GM12872 (cell line): ENCODE results near the gene VTA1.

Experiments used
- CTCF ChIP-seq: IDR thresholded peaks from 3 replicates; pipeline ENCODE4 v1.5.1; 2011; ENCODE audit warnings: low read depth, mild to moderate bottlenecking, low read length, moderate library complexity; ENCODE audit not compliant: insufficient read depth

Gene VTA1

GRCh38 chr6:142218446-142218845 lies 71.4 kb downstream of the VTA1 start:
- no peak for TF ChIP-seq CTCF

GRCh38 chr6:142222022-142222421 lies 75.0 kb downstream of the VTA1 start:
- TF ChIP-seq CTCF, result no peak

- no peak for TF ChIP-seq CTCF
Measured at GRCh38 chr6:142223938-142224337, 76.9 kb downstream of the VTA1 start.

GRCh38 chr6:142225115-142225514 lies 78.1 kb downstream of the VTA1 start:
- TF ChIP-seq CTCF, result no peak

GRCh38 chr6:142225552-142225951 lies 78.5 kb downstream of the VTA1 start:
- TF ChIP-seq CTCF, result no peak

- no peak for TF ChIP-seq CTCF
Measured at GRCh38 chr6:142226731-142227130, 79.7 kb downstream of the VTA1 start.

- TF ChIP-seq CTCF, result 0 out of 3 replicates have a peak, but pooled peaks have one; percentile 36
Measured at GRCh38 chr6:142232206-142233044, 85.4 kb downstream of the VTA1 start.
